Endothelial cell of umbilical vein (primary cell): Measurements from ENCODE around the gene RTP3. TPM values are rescaled to one million over a fixed set of nuclear protein-coding genes. Genes with fewer than 3 reads are reported as not detected.

Experiments
- BruUV-seq: library from RNA; stranded (reverse); fragments of 400-500 nt; replicated peaks from 2 replicates; lab custom pipeline; 2021; lab: Mats Ljungman, UMichigan
- CTCF ChIA-PET: fragments of 300-600, 350-600 bp; sonication (Branson Sonifier 250); formaldehyde crosslinking; loops from one replicate; lab custom pipeline; 2021; ENCODE audit warnings: antibody characterized with exemption, inconsistent platforms; lab: Charles Lee
- POLR2A ChIA-PET: fragments of 300-600, 350-600 bp; sonication (Branson Sonifier 250); formaldehyde crosslinking; loops from one replicate; lab custom pipeline; 2021; ENCODE audit warnings: antibody characterized with exemption, inconsistent platforms; lab: Charles Lee
- DNase-seq: peaks from one replicate; pipeline ENCODE4 v3.0.0-alpha.2; 2011; ENCODE audit warnings: low read depth, low spot score
- FAIRE-seq: peaks from 2 replicates; lab custom pipeline; 2011; peaks lifted over from hg19 to GRCh38; lab: Jason Lieb, UNC
- H2AFZ ChIP-seq: 2 replicates; pipeline ENCODE4 v1.6.0; 2012; ENCODE audit warnings: low read depth, low read length, control low read depth, inconsistent platforms
- H3K27ac ChIP-seq: 2 replicates; pipeline ENCODE4 v1.5.1; 2011; ENCODE audit warnings: low read depth, mild to moderate bottlenecking, control low read depth, low read length, moderate library complexity; ENCODE audit not compliant: insufficient read depth
- H3K27me3 ChIP-seq, 2 experiments: 2 replicates each; pipeline versions ENCODE4 v1.6.0 to v1.6.1; 2011; ENCODE audit warnings: low read length in 2 of 2, mixed read lengths in 1 of 2; ENCODE audit not compliant: control insufficient read depth in 2 of 2, insufficient read depth in 2 of 2
- H3K36me3 ChIP-seq, 2 experiments: 2 replicates in 1 of 2; 3 replicates in 1 of 2; pipeline ENCODE4 v1.5.1; 2011; ENCODE audit warnings: low read length in 2 of 2, mild to moderate bottlenecking in 1 of 2, moderate library complexity in 1 of 2; ENCODE audit not compliant: control insufficient read depth in 2 of 2, insufficient read depth in 2 of 2; ENCODE audit errors: extremely low read depth in 1 of 2
- H3K4me1 ChIP-seq: 3 replicates; pipeline ENCODE4 v1.5.1; 2011; ENCODE audit warnings: mild to moderate bottlenecking, low read length; ENCODE audit not compliant: control insufficient read depth, insufficient read depth; ENCODE audit errors: extremely low read depth
- H3K4me2 ChIP-seq: 2 replicates; pipeline ENCODE4 v1.6.1; 2011; ENCODE audit warnings: low read length, control low read depth, mixed read lengths; ENCODE audit not compliant: insufficient read depth
- H3K4me3 ChIP-seq, 3 experiments: fragments of 200-600 bp in 1 of 3; sonication (generic), shearing (Covaris generic) in 1 of 3; replicated peaks in 1 of 3; 2 replicates each; pipeline ENCODE4 v1.5.1; 2011 to 2016; ENCODE audit warnings: control low read depth in 3 of 3, low read length in 3 of 3, mild to moderate bottlenecking in 2 of 3, inconsistent platforms in 1 of 3, low read depth in 1 of 3, moderate library complexity in 1 of 3; ENCODE audit not compliant: insufficient read depth in 1 of 3
- H3K79me2 ChIP-seq: 2 replicates; pipeline ENCODE4 v1.6.0; 2012; ENCODE audit warnings: low read length, inconsistent platforms; ENCODE audit not compliant: control insufficient read depth, insufficient read depth
- H3K9ac ChIP-seq: replicated peaks from 2 replicates; pipeline ENCODE3; 2011; ENCODE audit warnings: low read length, control low read depth; ENCODE audit not compliant: insufficient read depth; ENCODE audit errors: extremely low read depth
- H3K9me1 ChIP-seq: replicated peaks from 3 replicates; pipeline ENCODE4 v1.6.0; 2011; ENCODE audit warnings: mild to moderate bottlenecking, low read length; ENCODE audit not compliant: control insufficient read depth, insufficient read depth; ENCODE audit errors: extremely low read depth
- H3K9me3 ChIP-seq: replicated peaks from 2 replicates; pipeline ENCODE4 v1.5.1; 2012; ENCODE audit warnings: low read length, inconsistent platforms; ENCODE audit not compliant: control insufficient read depth, insufficient read depth
- H4K20me1 ChIP-seq: replicated peaks from 2 replicates; pipeline ENCODE3; 2011; ENCODE audit warnings: mild to moderate bottlenecking, low read length; ENCODE audit not compliant: control insufficient read depth, insufficient read depth; ENCODE audit errors: extremely low read depth
- EZH2 ChIP-seq: IDR thresholded peaks from 2 replicates; pipeline ENCODE4 v1.6.1; 2012; ENCODE audit warnings: borderline replicate concordance, low read depth, mild to moderate bottlenecking, moderate library complexity, low read length, inconsistent platforms; ENCODE audit not compliant: severe bottlenecking
- FOS ChIP-seq: IDR thresholded peaks from 2 replicates; pipeline ENCODE4 v1.6.1; 2011; ENCODE audit warnings: mild to moderate bottlenecking, low read length, moderate library complexity, borderline replicate concordance; ENCODE audit not compliant: insufficient read depth
- GATA2 ChIP-seq: IDR thresholded peaks from 2 replicates; pipeline ENCODE4 v1.7.0; 2011; ENCODE audit warnings: low read depth, mild to moderate bottlenecking, moderate library complexity, mixed read lengths, low read length; ENCODE audit not compliant: insufficient read length, insufficient read depth
- JUN ChIP-seq: IDR thresholded peaks from 2 replicates; pipeline ENCODE4 v1.6.1; 2011; ENCODE audit warnings: borderline replicate concordance, low read depth; ENCODE audit not compliant: insufficient read length, insufficient read depth
- MYC ChIP-seq: IDR thresholded peaks from one replicate; pipeline ENCODE4 v1.6.1; 2011; ENCODE audit warnings: mild to moderate bottlenecking, low read depth, low read length
- POLR2A ChIP-seq: IDR thresholded peaks from 2 replicates; pipeline ENCODE4 v1.6.1; 2012; ENCODE audit warnings: low read depth, mild to moderate bottlenecking, control low read depth, low read length
- POLR2AphosphoS5 ChIP-seq: IDR thresholded peaks from 2 replicates; pipeline ENCODE4 v1.6.1; 2012; ENCODE audit warnings: low read depth, mild to moderate bottlenecking, control low read depth, low read length, moderate library complexity; ENCODE audit not compliant: insufficient read depth
- dilution Hi-C: fragments of 300-500 bp; cut with MboI; formaldehyde crosslinking; loops from one replicate; pipeline ENCODE4 v1.15.0; 2019; ENCODE audit warnings: low sequenced_read_pairs; ENCODE audit not compliant: extremely low pct_ligation_motif_present
- intact Hi-C: fragments of 100-400 bp; cut with micrococcal nuclease; formaldehyde crosslinking; loops from one replicate; pipeline ENCODE4 v1.10.0; 2022
- polyA plus RNA-seq, 4 experiments: library from polyadenylated mRNA; depleted of rRNA in 3 of 4; stranded (reverse) in 3 of 4; unstranded in 1 of 4; fragments of >200 nt; gene quantifications; 2 replicates each; pipeline versions ENCODE4 v1.2.1 to v1.2.3, GENCODE V29; 2011 to 2012; ENCODE audit warnings: missing spikeins in 1 of 4
- total RNA-seq: library from RNA; stranded (reverse); gene quantifications from 2 replicates; pipeline ENCODE4 v1.2.3, GENCODE V29; 2021
- TF ChIP-seq, protein P1 (sequence below), 2 donors: IDR thresholded peaks; 1 replicate in 1 of 2; 2 replicates in 1 of 2; pipeline ENCODE4 v1.5.1; 2011; ENCODE audit warnings: low read length in 2 of 2, mild to moderate bottlenecking in 2 of 2, moderate library complexity in 2 of 2, control low read depth in 1 of 2, inconsistent platforms in 1 of 2, low read depth in 1 of 2; ENCODE audit not compliant: insufficient read depth in 1 of 2; ENCODE audit errors: extremely low read depth in 1 of 2
- TF ChIP-seq, protein P2 (sequence below): IDR thresholded peaks from 2 replicates; pipeline ENCODE4 v1.6.1; 2011; ENCODE audit not compliant: insufficient read depth, insufficient read length

Gene RTP3
- total and polyA plus RNA-seq, 2 donors (not counting 3 experiments of a cell fraction or from before 2014, with no cell fraction given): 0.06 TPM; not detected in 1

DNA sequence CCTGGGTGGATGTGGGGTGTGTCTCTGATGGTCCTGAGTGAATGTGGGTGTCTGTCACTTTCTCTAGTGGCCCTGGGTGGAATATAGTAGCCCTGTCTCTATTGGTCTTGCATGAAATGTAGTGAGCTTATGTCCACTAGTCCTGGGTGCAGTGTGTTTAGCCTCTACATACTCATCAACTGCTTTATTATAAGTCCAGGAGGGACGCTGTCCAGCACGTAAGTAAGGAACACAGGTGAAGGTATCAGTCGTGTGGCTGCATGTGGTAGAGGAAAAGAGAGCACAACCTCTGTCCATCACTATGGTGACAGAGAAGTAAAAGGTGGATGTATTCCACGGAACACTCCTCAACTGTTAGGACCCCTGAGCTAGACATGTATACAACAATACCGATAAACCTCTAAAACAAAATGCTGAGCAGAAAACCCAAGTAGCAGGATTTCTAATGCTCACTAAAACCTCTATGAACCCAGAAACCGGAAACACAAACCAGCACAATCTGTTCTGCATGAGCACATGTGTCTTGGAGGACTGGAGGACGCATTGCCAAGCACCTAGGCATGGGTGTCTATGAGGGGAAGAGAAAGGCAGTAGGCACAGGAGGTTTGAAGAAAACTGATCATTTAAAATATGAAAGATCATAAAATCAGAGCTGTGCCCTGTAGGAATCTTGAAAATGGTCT is 44.1 kb upstream of the RTP3 start:
- no peak for DNase-seq
- Histone ChIP-seq H3K4me3 (no peak overlapping the region), H3K9me1 (no peaks in the 10 kb centered on the region), H3K27me3 (peaks cover 0 to 8% of the 10 kb centered on the region in 2 experiments), H3K79me2 (no peaks in the 10 kb centered on the region), H3K4me1 (no peaks in the 10 kb centered on the region), H3K9me3 (no peaks in the 10 kb centered on the region), H3K27ac (no peak overlapping the region), H4K20me1 (no peaks in the 10 kb centered on the region), H3K4me2 (no peak overlapping the region), H3K9ac (no peak overlapping the region), H3K36me3 (no peaks in the 10 kb centered on the region), H2AFZ (no peak overlapping the region)
- ChIA-PET CTCF (interaction anchor here (1.4 kb wide), 1 partner anchor 10 kb away, joined by 3 read pairs; no protein-coding TSS in a partner anchor), POLR2A (no interaction called here)
- intact Hi-C loops (no loop called here), dilution Hi-C loops (no loop called here)
- no peak for TF ChIP-seq JUN
- TF ChIP-seq GATA2: no peak
- TF ChIP-seq EZH2: no peak
- TF ChIP-seq, protein P1, sequence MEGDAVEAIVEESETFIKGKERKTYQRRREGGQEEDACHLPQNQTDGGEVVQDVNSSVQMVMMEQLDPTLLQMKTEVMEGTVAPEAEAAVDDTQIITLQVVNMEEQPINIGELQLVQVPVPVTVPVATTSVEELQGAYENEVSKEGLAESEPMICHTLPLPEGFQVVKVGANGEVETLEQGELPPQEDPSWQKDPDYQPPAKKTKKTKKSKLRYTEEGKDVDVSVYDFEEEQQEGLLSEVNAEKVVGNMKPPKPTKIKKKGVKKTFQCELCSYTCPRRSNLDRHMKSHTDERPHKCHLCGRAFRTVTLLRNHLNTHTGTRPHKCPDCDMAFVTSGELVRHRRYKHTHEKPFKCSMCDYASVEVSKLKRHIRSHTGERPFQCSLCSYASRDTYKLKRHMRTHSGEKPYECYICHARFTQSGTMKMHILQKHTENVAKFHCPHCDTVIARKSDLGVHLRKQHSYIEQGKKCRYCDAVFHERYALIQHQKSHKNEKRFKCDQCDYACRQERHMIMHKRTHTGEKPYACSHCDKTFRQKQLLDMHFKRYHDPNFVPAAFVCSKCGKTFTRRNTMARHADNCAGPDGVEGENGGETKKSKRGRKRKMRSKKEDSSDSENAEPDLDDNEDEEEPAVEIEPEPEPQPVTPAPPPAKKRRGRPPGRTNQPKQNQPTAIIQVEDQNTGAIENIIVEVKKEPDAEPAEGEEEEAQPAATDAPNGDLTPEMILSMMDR (IDR thresholded peaks at IDR 0.05; ENCODE audit: extremely low read depth in 1 of 2, insufficient read depth in 1 of 2, low read depth in 1 of 2, low read length in 2 of 2): no peak
- TF ChIP-seq FOS: no peak
- no peak for TF ChIP-seq POLR2AphosphoS5
- TF ChIP-seq POLR2A: no peak
- TF ChIP-seq, protein P2, sequence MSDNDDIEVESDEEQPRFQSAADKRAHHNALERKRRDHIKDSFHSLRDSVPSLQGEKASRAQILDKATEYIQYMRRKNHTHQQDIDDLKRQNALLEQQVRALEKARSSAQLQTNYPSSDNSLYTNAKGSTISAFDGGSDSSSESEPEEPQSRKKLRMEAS: no peak
- no peak for TF ChIP-seq MYC
- no TSS peak for BruUV-seq
- FAIRE-seq: no peak
